ENCODE results near the gene ADRB1. TPM values are rescaled to one million over a fixed set of nuclear protein-coding genes. Genes with fewer than 3 reads are reported as not detected.

ADRB1 gene
- total and polyA plus RNA-seq, 4 donors = 0.05 to 0.17 (median 0.16) TPM; not detected in 1

- no peak for TF ChIP-seq CTCF (IDR thresholded peaks at IDR 0.05; ENCODE audit: low read depth, low read length, missing input control)
- no peak for TF ChIP-seq HNF4A (conservative IDR thresholded peaks at IDR 0.05)
- no peak for TF ChIP-seq GABPA (IDR thresholded peaks at IDR 0.05 in 1 of 2, conservative IDR thresholded peaks at IDR 0.05 in 1 of 2)
Observed at GRCh38 chr10:114026189-114027040, 17.3 kb upstream of the ADRB1 start (continued).

GRCh38 chr10:114027041-114027394, 16.6 kb upstream of the ADRB1 start:
- H3K9me3 ChIP-seq (ENCODE audit: control insufficient read depth in 4 of 4, low read length in 3 of 4) = no peaks in the 10 kb centered on the region
- no peak overlapping the region for H3K9ac ChIP-seq (ENCODE audit: low read depth in 1 of 2, low read length in 2 of 2)
- TF ChIP-seq FOXA2 (IDR thresholded peaks at IDR 0.05) (no peak), CTCF (IDR thresholded peaks at IDR 0.05; ENCODE audit: low read depth, low read length, missing input control) (no peak), SP1 (IDR thresholded peaks at IDR 0.05) (no peak)
- no peaks in the 10 kb centered on the region for H3K4me1 ChIP-seq (ENCODE audit: control insufficient read depth in 4 of 4, insufficient read depth in 4 of 4, low read length in 3 of 4)
- no peaks in the 10 kb centered on the region for H3K27me3 ChIP-seq (ENCODE audit: control insufficient read depth in 4 of 4, insufficient read depth in 4 of 4, low read length in 3 of 4)
- H3K27ac ChIP-seq (ENCODE audit: low read depth in 1 of 2, low read length in 2 of 2) = no peak overlapping the region
- no peak overlapping the region for H3K4me3 ChIP-seq (ENCODE audit: low read depth in 1 of 3, low read length in 3 of 3)
- WGBS = 77% methylated on average over 2 of the region's 2 CpGs
- no peak for DNase-seq (ENCODE audit: low spot score)
- H3K36me3 ChIP-seq (ENCODE audit: control insufficient read depth in 4 of 4, insufficient read depth in 3 of 4, low read depth in 1 of 4, low read length in 3 of 4) = no peaks in the 10 kb centered on the region

GRCh38 chr10:114027951-114028350, 15.7 kb upstream of the ADRB1 start:
- no peaks in the 10 kb centered on the region for H3K4me1 ChIP-seq (ENCODE audit: control insufficient read depth in 4 of 4, insufficient read depth in 4 of 4, low read length in 3 of 4)
- DNase-seq (ENCODE audit: low spot score) = no peak
- no peak overlapping the region for H3K27ac ChIP-seq (ENCODE audit: low read depth in 1 of 2, low read length in 2 of 2)
- no peaks in the 10 kb centered on the region for H3K36me3 ChIP-seq (ENCODE audit: control insufficient read depth in 4 of 4, insufficient read depth in 3 of 4, low read depth in 1 of 4, low read length in 3 of 4)
- H3K27me3 ChIP-seq (ENCODE audit: control insufficient read depth in 4 of 4, insufficient read depth in 4 of 4, low read length in 3 of 4) = no peaks in the 10 kb centered on the region
- no peak overlapping the region for H3K4me3 ChIP-seq (ENCODE audit: low read depth in 1 of 3, low read length in 3 of 3)
- H3K9me3 ChIP-seq (ENCODE audit: control insufficient read depth in 4 of 4, low read length in 3 of 4) = no peaks in the 10 kb centered on the region
- WGBS = 73% methylated on average over 3 of the region's 3 CpGs
- H3K9ac ChIP-seq (ENCODE audit: low read depth in 1 of 2, low read length in 2 of 2) = no peak overlapping the region
- no peak for TF ChIP-seq RAD21 (IDR thresholded peaks at IDR 0.05)
- no peak for TF ChIP-seq ZBTB33 (IDR thresholded peaks at IDR 0.05)
- no peak for TF ChIP-seq FOXA2 (IDR thresholded peaks at IDR 0.05)
- TF ChIP-seq JUND (IDR thresholded peaks at IDR 0.05) = no peak
- TF ChIP-seq FOXA1 (IDR thresholded peaks at IDR 0.05) = no peak
- no peak for TF ChIP-seq TAF1 (conservative IDR thresholded peaks at IDR 0.05)
- TF ChIP-seq EGR1 (IDR thresholded peaks at IDR 0.05; ENCODE audit: low read depth in 2 of 2) = no peak
- TF ChIP-seq SP1 (IDR thresholded peaks at IDR 0.05) = no peak
- TF ChIP-seq NR2F2 (IDR thresholded peaks at IDR 0.05) = no peak
- TF ChIP-seq CTCF (IDR thresholded peaks at IDR 0.05; ENCODE audit: low read depth, low read length, missing input control) = no peak
- no peak for TF ChIP-seq ATF3 (IDR thresholded peaks at IDR 0.05)
- TF ChIP-seq HNF4A (conservative IDR thresholded peaks at IDR 0.05) = no peak
- TF ChIP-seq RXRA (IDR thresholded peaks at IDR 0.05) = no peak
- no peak for TF ChIP-seq HNF4G (IDR thresholded peaks at IDR 0.05)
- no peak for TF ChIP-seq YY1 (IDR thresholded peaks at IDR 0.05)
- TF ChIP-seq REST (IDR thresholded peaks at IDR 0.05) = no peak

Data from liver (tissue), 9 donors.